Liver (tissue), 9 donors: Measurements from ENCODE around the gene TUSC1. TPM values are rescaled to one million over a fixed set of nuclear protein-coding genes. Genes with fewer than 3 reads are reported as not detected.

ENCODE experiments used
- DNase-seq: peaks from one replicate; pipeline ENCODE4 v3.0.0-alpha.2; 2017; ENCODE audit warnings: low spot score
- H3K27ac ChIP-seq, 2 donors: one replicate each; pipeline ENCODE4 v1.7.0; 2013; ENCODE audit warnings: inconsistent platforms in 2 of 2, low read length in 2 of 2, control low read depth in 1 of 2, low read depth in 1 of 2, mild to moderate bottlenecking in 1 of 2
- H3K27me3 ChIP-seq, 4 donors: one replicate each; pipeline versions ENCODE4 v1.6.1 to v1.7.0; 2013; ENCODE audit warnings: low read length in 3 of 4, inconsistent platforms in 1 of 4, mild to moderate bottlenecking in 1 of 4, moderate library complexity in 1 of 4; ENCODE audit not compliant: control insufficient read depth in 4 of 4, insufficient read depth in 4 of 4
- H3K36me3 ChIP-seq, 4 donors: one replicate each; pipeline versions ENCODE4 v1.6.1 to v1.7.0; 2013; ENCODE audit warnings: low read length in 3 of 4, mild to moderate bottlenecking in 3 of 4, low read depth in 1 of 4, moderate library complexity in 1 of 4; ENCODE audit not compliant: control insufficient read depth in 4 of 4, insufficient read depth in 3 of 4
- H3K4me1 ChIP-seq, 4 donors: one replicate each; pipeline versions ENCODE4 v1.6.1 to v1.7.0; 2013; ENCODE audit warnings: low read length in 3 of 4, mild to moderate bottlenecking in 3 of 4, moderate library complexity in 1 of 4; ENCODE audit not compliant: control insufficient read depth in 4 of 4, insufficient read depth in 4 of 4
- H3K4me3 ChIP-seq, 3 donors: one replicate each; pipeline versions ENCODE4 v1.6.1 to v1.7.0; 2013; ENCODE audit warnings: low read length in 3 of 3, control low read depth in 1 of 3, low read depth in 1 of 3, mild to moderate bottlenecking in 1 of 3
- H3K9ac ChIP-seq, 2 donors: one replicate each; pipeline ENCODE4 v1.7.0; 2013; ENCODE audit warnings: low read length in 2 of 2, mild to moderate bottlenecking in 2 of 2, moderate library complexity in 2 of 2, control low read depth in 1 of 2, low read depth in 1 of 2
- H3K9me3 ChIP-seq, 4 donors: one replicate each; pipeline versions ENCODE4 v1.6.1 to v1.7.0; 2013; ENCODE audit warnings: low read length in 3 of 4; ENCODE audit not compliant: control insufficient read depth in 4 of 4
- FOXA1 ChIP-seq: IDR thresholded peaks from 2 replicates; pipeline ENCODE4 v1.6.1; 2016; ENCODE audit warnings: antibody characterized with exemption
- FOXA2 ChIP-seq: IDR thresholded peaks from 2 replicates; pipeline ENCODE4 v1.6.1; 2016; ENCODE audit warnings: antibody characterized with exemption
- GABPA ChIP-seq, 2 donors: IDR thresholded peaks in 1 of 2; conservative IDR thresholded peaks in 1 of 2; 2 replicates each; pipeline ENCODE4 v1.6.1; 2016; ENCODE audit warnings: antibody characterized with exemption in 2 of 2, mild to moderate bottlenecking in 1 of 2, moderate library complexity in 1 of 2
- HNF4A ChIP-seq, 2 donors: conservative IDR thresholded peaks; 2 replicates each; pipeline ENCODE4 v1.6.1; 2016; ENCODE audit warnings: antibody characterized with exemption in 2 of 2, mild to moderate bottlenecking in 2 of 2
- HNF4G ChIP-seq: IDR thresholded peaks from 2 replicates; pipeline ENCODE4 v1.6.1; 2016; ENCODE audit warnings: antibody characterized with exemption
- JUND ChIP-seq, 2 donors: IDR thresholded peaks; 2 replicates each; pipeline ENCODE4 v1.6.1; 2016; ENCODE audit warnings: antibody characterized with exemption in 2 of 2
- NR2F2 ChIP-seq: IDR thresholded peaks from 2 replicates; pipeline ENCODE4 v1.6.1; 2016; ENCODE audit warnings: antibody characterized with exemption
- RAD21 ChIP-seq, 2 donors: IDR thresholded peaks; 2 replicates each; pipeline ENCODE4 v1.6.1; 2016; ENCODE audit warnings: antibody characterized with exemption in 2 of 2, mild to moderate bottlenecking in 2 of 2
- RXRA ChIP-seq, 2 donors: IDR thresholded peaks; 2 replicates each; pipeline ENCODE4 v1.6.1; 2017 to 2018; ENCODE audit warnings: antibody characterized with exemption in 2 of 2, mild to moderate bottlenecking in 1 of 2
- TAF1 ChIP-seq: conservative IDR thresholded peaks from 2 replicates; pipeline ENCODE4 v1.6.1; 2016; ENCODE audit warnings: antibody characterized with exemption, mild to moderate bottlenecking
- YY1 ChIP-seq: IDR thresholded peaks from 2 replicates; pipeline ENCODE4 v1.6.1; 2016; ENCODE audit warnings: antibody characterized with exemption, mild to moderate bottlenecking
- WGBS: extraction: QIAGEN DNeasy Blood & Tissue Kit; methylation state at CpG from one replicate; pipeline ENCODE4 v1.1.7; 2013; 5-methylcytosine and 5-hydroxymethylcytosine counted together
- polyA plus RNA-seq, 2 donors: library from polyadenylated mRNA; stranded (reverse) in 1 of 2; unstranded in 1 of 2; fragments of 200-250 nt in 1 of 2; fragments of >200 nt in 1 of 2; fragmentation: Nextera tagmentation in 1 of 2; extraction: Ambion mirVana in 1 of 2; gene quantifications; one replicate each; pipeline versions ENCODE4 v1.2.1 to v1.2.3, GENCODE V29; 2013 to 2015
- total RNA-seq, 2 donors: library from RNA; depleted of rRNA; stranded (reverse); fragments of >200 nt; gene quantifications; one replicate each; pipeline ENCODE4 v1.2.3, GENCODE V29; 2014
- TF ChIP-seq, protein P1 (sequence below): IDR thresholded peaks from 2 replicates; pipeline ENCODE4 v1.6.1; 2016; ENCODE audit warnings: antibody characterized with exemption
- TF ChIP-seq, protein P2 (sequence below): fragments of 150-350 bp; IDR thresholded peaks from 2 replicates; pipeline ENCODE4 v1.5.1; 2017; ENCODE audit warnings: improper control_type of control experiment, low read depth, low read length; ENCODE audit not compliant: missing input control
- TF ChIP-seq, protein P3 (sequence below): IDR thresholded peaks from 2 replicates; pipeline ENCODE4 v1.6.1; 2016; ENCODE audit warnings: antibody characterized with exemption, mild to moderate bottlenecking
- donor health status: healthy.
- donor health status: healthy.
- donor health status: healthy.
- donor health status: healthy.
- donor health status: healthy.

Gene TUSC1
- total and polyA plus RNA-seq, 4 donors, result 3.9 to 6.4 (median 5.8) TPM

DNA sequence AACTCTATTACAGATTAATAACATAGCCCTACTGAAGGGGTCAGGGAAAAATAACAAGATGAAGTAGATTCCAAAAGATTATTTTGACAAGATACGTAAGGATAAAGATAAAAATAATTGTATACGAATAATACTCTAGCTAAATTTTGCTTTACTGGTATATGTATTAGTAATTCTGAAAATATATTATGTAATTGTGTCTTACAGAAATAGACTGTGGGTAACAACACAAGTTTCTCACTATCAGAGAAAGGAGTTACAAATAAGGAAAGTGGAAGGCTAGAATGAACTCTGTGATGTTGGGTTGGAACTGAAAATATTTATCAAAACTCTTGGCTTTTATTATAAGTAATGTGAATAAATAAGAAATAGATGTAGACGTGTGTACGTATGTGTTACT lies 26.6 kb upstream of the TUSC1 start:
- 80% methylated on average over 4 of the region's 4 CpGs for WGBS
- DNase-seq, result no peak

DNA sequence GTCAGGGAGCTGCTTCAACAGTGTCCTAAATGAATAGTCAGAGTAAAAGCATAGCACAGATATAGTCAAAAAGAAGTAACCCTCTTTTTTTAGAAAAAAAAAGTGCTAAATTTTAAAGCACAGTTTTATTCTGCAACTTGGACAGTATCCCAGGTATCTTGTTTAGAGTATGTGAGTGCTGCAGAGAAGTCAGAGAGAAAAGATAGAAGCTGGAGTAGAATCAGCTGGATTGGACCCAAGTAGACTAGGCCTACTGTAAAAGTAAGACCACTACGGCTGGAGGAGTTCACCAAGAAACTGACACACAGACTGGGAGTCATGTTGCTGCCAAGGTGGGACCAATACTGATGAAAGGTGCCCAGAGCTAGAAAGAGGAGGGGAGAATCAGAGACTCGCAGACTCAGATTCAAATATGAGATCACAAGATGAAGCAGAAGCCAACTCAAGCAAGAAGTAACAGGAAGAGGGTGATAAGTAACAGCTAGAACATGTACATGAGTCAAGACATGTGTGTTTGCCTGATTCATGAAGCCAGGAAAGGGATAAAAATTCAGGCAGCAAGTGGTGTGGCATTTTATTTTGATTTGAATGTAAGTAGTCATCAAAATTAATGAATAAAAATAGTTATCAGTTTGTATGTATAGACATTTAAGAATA lies 25.6 kb upstream of the TUSC1 start:
- Histone ChIP-seq H3K36me3 (no peaks in the 10 kb centered on the region), H3K4me3 (no peak overlapping the region), H3K27ac (no peak overlapping the region), H3K4me1 (no peaks in the 10 kb centered on the region), H3K27me3 (peaks cover 0 to 2% (median 0%) of the 10 kb centered on the region in 4 donors), H3K9me3 (no peaks in the 10 kb centered on the region), H3K9ac (no peak overlapping the region)
- TF ChIP-seq YY1 (no peak), NR2F2 (no peak), TAF1 (no peak), FOXA1 (no peak), FOXA2 (no peak)
- TF ChIP-seq, protein P1, sequence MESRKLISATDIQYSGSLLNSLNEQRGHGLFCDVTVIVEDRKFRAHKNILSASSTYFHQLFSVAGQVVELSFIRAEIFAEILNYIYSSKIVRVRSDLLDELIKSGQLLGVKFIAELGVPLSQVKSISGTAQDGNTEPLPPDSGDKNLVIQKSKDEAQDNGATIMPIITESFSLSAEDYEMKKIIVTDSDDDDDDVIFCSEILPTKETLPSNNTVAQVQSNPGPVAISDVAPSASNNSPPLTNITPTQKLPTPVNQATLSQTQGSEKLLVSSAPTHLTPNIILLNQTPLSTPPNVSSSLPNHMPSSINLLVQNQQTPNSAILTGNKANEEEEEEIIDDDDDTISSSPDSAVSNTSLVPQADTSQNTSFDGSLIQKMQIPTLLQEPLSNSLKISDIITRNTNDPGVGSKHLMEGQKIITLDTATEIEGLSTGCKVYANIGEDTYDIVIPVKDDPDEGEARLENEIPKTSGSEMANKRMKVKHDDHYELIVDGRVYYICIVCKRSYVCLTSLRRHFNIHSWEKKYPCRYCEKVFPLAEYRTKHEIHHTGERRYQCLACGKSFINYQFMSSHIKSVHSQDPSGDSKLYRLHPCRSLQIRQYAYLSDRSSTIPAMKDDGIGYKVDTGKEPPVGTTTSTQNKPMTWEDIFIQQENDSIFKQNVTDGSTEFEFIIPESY, result no peak
- WGBS, result 74% methylated on average over 2 of the region's 2 CpGs
- DNase-seq, result no peak

More for the DNA sequence above, 26.6 kb upstream of the TUSC1 start:
- no peak for TF ChIP-seq JUND (IDR thresholded peaks at IDR 0.05)
- no peak for TF ChIP-seq RXRA (IDR thresholded peaks at IDR 0.05)
- TF ChIP-seq YY1, result no peak
- TF ChIP-seq TAF1, result no peak
- TF ChIP-seq, protein P2, sequence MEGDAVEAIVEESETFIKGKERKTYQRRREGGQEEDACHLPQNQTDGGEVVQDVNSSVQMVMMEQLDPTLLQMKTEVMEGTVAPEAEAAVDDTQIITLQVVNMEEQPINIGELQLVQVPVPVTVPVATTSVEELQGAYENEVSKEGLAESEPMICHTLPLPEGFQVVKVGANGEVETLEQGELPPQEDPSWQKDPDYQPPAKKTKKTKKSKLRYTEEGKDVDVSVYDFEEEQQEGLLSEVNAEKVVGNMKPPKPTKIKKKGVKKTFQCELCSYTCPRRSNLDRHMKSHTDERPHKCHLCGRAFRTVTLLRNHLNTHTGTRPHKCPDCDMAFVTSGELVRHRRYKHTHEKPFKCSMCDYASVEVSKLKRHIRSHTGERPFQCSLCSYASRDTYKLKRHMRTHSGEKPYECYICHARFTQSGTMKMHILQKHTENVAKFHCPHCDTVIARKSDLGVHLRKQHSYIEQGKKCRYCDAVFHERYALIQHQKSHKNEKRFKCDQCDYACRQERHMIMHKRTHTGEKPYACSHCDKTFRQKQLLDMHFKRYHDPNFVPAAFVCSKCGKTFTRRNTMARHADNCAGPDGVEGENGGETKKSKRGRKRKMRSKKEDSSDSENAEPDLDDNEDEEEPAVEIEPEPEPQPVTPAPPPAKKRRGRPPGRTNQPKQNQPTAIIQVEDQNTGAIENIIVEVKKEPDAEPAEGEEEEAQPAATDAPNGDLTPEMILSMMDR, result no peak
- no peak for TF ChIP-seq HNF4G
- TF ChIP-seq, protein P1, result no peak
- no peak for TF ChIP-seq FOXA1
- no peak for TF ChIP-seq GABPA (IDR thresholded peaks at IDR 0.05 in 1 of 2, conservative IDR thresholded peaks at IDR 0.05 in 1 of 2)
- no peak for TF ChIP-seq RAD21 (IDR thresholded peaks at IDR 0.05)
- no peak overlapping the region for H3K9ac ChIP-seq
- H3K27me3 ChIP-seq, result peaks cover 0 to 2% (median 0%) of the 10 kb centered on the region in 4 donors
- no peaks in the 10 kb centered on the region for H3K4me1 ChIP-seq
- no peaks in the 10 kb centered on the region for H3K36me3 ChIP-seq
- no peak overlapping the region for H3K27ac ChIP-seq
- H3K4me3 ChIP-seq, result no peak overlapping the region
- no peaks in the 10 kb centered on the region for H3K9me3 ChIP-seq

DNA sequence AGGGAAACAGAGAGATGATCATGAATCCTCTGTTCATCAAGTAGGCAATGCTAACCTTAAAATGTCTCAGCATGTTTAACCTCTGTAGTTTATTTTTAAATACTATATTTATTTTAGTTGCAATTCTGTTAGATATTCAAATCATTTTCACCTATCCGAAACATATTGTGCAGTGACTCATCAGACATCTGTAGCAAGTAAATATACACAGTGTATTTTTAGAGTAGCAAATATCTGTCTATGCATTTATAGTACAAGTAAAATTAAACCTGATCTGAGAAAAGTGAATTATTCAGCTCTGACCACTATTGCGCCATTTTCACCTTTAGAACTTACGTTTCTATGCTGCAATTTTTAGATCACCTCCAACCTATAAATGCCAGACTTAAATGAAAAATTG lies 24.3 kb upstream of the TUSC1 start:
- 81% methylated on average over 3 of the region's 3 CpGs for WGBS
- no peak for DNase-seq
- TF ChIP-seq, protein P3, sequence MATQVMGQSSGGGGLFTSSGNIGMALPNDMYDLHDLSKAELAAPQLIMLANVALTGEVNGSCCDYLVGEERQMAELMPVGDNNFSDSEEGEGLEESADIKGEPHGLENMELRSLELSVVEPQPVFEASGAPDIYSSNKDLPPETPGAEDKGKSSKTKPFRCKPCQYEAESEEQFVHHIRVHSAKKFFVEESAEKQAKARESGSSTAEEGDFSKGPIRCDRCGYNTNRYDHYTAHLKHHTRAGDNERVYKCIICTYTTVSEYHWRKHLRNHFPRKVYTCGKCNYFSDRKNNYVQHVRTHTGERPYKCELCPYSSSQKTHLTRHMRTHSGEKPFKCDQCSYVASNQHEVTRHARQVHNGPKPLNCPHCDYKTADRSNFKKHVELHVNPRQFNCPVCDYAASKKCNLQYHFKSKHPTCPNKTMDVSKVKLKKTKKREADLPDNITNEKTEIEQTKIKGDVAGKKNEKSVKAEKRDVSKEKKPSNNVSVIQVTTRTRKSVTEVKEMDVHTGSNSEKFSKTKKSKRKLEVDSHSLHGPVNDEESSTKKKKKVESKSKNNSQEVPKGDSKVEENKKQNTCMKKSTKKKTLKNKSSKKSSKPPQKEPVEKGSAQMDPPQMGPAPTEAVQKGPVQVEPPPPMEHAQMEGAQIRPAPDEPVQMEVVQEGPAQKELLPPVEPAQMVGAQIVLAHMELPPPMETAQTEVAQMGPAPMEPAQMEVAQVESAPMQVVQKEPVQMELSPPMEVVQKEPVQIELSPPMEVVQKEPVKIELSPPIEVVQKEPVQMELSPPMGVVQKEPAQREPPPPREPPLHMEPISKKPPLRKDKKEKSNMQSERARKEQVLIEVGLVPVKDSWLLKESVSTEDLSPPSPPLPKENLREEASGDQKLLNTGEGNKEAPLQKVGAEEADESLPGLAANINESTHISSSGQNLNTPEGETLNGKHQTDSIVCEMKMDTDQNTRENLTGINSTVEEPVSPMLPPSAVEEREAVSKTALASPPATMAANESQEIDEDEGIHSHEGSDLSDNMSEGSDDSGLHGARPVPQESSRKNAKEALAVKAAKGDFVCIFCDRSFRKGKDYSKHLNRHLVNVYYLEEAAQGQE, result no peak
- no peak for TF ChIP-seq HNF4A (conservative IDR thresholded peaks at IDR 0.05)
- no peak for TF ChIP-seq NR2F2
- TF ChIP-seq, protein P1, result no peak
- no peak for TF ChIP-seq HNF4G
- no peak for TF ChIP-seq GABPA (IDR thresholded peaks at IDR 0.05 in 1 of 2, conservative IDR thresholded peaks at IDR 0.05 in 1 of 2)
- no peak for TF ChIP-seq RXRA (IDR thresholded peaks at IDR 0.05)
- no peak for TF ChIP-seq FOXA2
- TF ChIP-seq RAD21 (IDR thresholded peaks at IDR 0.05), result no peak

More for the DNA sequence above, 24.3 kb upstream of the TUSC1 start:
- H3K36me3 ChIP-seq, result no peaks in the 10 kb centered on the region
- no peak overlapping the region for H3K27ac ChIP-seq
- no peak overlapping the region for H3K9ac ChIP-seq
- H3K4me1 ChIP-seq, result no peaks in the 10 kb centered on the region
- no peaks in the 10 kb centered on the region for H3K9me3 ChIP-seq
- H3K4me3 ChIP-seq, result no peak overlapping the region
- peaks cover 0 to 2% (median 0%) of the 10 kb centered on the region in 4 donors for H3K27me3 ChIP-seq
